ENCODE measurements around the gene CSTPP1.
"Not testable (repeated sequence)": the region's sequence is repeated elsewhere in the genome, so short reads cannot be mapped to it uniquely, and the experiment has no call there.

CSTPP1 gene

GRCh38 chr11:46912526-46913150, 23.9 kb upstream of the CSTPP1 start:
- peak; percentile 95 for DNase-seq (ENCODE audit: low read depth, low spot score)

- DNase-seq (ENCODE audit: low read depth, low spot score), result peak; percentile 84
Observed at GRCh38 chr11:46913484-46913883, 23.1 kb upstream of the CSTPP1 start.

GRCh38 chr11:46914363-46914762, 22.2 kb upstream of the CSTPP1 start:
- peak; percentile 67 for DNase-seq (ENCODE audit: low read depth, low spot score)

- no peak for DNase-seq (ENCODE audit: low read depth, low spot score)
Observed at GRCh38 chr11:46914910-46915309, 21.7 kb upstream of the CSTPP1 start.

GRCh38 chr11:46916286-46917108, 20.1 kb upstream of the CSTPP1 start:
- DNase-seq (ENCODE audit: low read depth, low spot score), result peak; percentile 75

- DNase-seq (ENCODE audit: low read depth, low spot score), result peak; percentile 31
Observed at GRCh38 chr11:46917109-46917761, 19.3 kb upstream of the CSTPP1 start.

- no peak for DNase-seq (ENCODE audit: low read depth, low spot score)
Observed at GRCh38 chr11:46917762-46918082, 18.8 kb upstream of the CSTPP1 start.

- DNase-seq (ENCODE audit: low read depth, low spot score), result peak; percentile 33
Observed at GRCh38 chr11:46918083-46918787, 18.3 kb upstream of the CSTPP1 start, which contains the start of gene LRP4. TSS of gene LRP4 (minus strand) at chr11:46918550. CDS start at chr11:46918379, 171 bp downstream.

- peak; percentile 53 for DNase-seq (ENCODE audit: low read depth, low spot score)
Observed at GRCh38 chr11:46918788-46919513, 17.6 kb upstream of the CSTPP1 start.

- DNase-seq (ENCODE audit: low read depth, low spot score), result peak; percentile 42
Observed at GRCh38 chr11:46920755-46921154, 15.8 kb upstream of the CSTPP1 start.

- not testable (repeated sequence) for DNase-seq (ENCODE audit: low read depth, low spot score)
Observed at GRCh38 chr11:46927928-46928327, 8.6 kb upstream of the CSTPP1 start.

- not testable (repeated sequence) for DNase-seq (ENCODE audit: low read depth, low spot score)
Observed at GRCh38 chr11:46928701-46929100, 7.9 kb upstream of the CSTPP1 start.

- no peak for DNase-seq (ENCODE audit: low read depth, low spot score)
Observed at GRCh38 chr11:46930089-46930488, 6.5 kb upstream of the CSTPP1 start.

- DNase-seq (ENCODE audit: low read depth, low spot score), result no peak
Observed at GRCh38 chr11:46942172-46942571, 5.6 kb downstream of the CSTPP1 start.

GRCh38 chr11:46944356-46945075, 8.0 kb downstream of the CSTPP1 start:
- no peak for DNase-seq (ENCODE audit: low read depth, low spot score)

- no peak for DNase-seq (ENCODE audit: low read depth, low spot score)
Observed at GRCh38 chr11:46947399-46948077, 11.0 kb downstream of the CSTPP1 start.

- DNase-seq (ENCODE audit: low read depth, low spot score), result no peak
Observed at GRCh38 chr11:46948378-46949131, 12.0 kb downstream of the CSTPP1 start.

- DNase-seq (ENCODE audit: low read depth, low spot score), result no peak
Observed at GRCh38 chr11:46949297-46949696, 12.7 kb downstream of the CSTPP1 start.

GRCh38 chr11:46951864-46952263, 15.3 kb downstream of the CSTPP1 start:
- no peak for DNase-seq (ENCODE audit: low read depth, low spot score)

All from ELF-1 (cell line).